B cell (primary cell): ENCODE results near the gene TMEM45A.

Source experiments
- CTCF ChIP-seq: fragments of 200-600 bp; IDR thresholded peaks from one replicate; pipeline ENCODE4 v1.8.0; 2022; ENCODE audit warnings: antibody characterized with exemption, mild to moderate bottlenecking
- EZH2 ChIP-seq: IDR thresholded peaks from 2 replicates; pipeline ENCODE4 v1.6.1; 2012; ENCODE audit warnings: borderline replicate concordance, low read depth, mild to moderate bottlenecking, moderate library complexity, low read length; ENCODE audit not compliant: insufficient read depth, poor library complexity, severe bottlenecking

GRCh38 chr3:100496711-100497261 is 4.4 kb downstream of the TMEM45A start:
- TF ChIP-seq CTCF: no peak
- TF ChIP-seq EZH2: no peak
